SH-SY5Y (cell line): Measurements from ENCODE around the gene E2F3.

Experiments used
- GATA2 ChIP-seq: IDR thresholded peaks from 2 replicates; pipeline ENCODE4 v1.6.1; 2011; ENCODE audit warnings: mild to moderate bottlenecking, low read depth, low read length
- GATA3 ChIP-seq: IDR thresholded peaks from 2 replicates; pipeline ENCODE4 v1.6.1; 2011; ENCODE audit warnings: low read depth, mild to moderate bottlenecking, low read length, moderate library complexity

DNA sequence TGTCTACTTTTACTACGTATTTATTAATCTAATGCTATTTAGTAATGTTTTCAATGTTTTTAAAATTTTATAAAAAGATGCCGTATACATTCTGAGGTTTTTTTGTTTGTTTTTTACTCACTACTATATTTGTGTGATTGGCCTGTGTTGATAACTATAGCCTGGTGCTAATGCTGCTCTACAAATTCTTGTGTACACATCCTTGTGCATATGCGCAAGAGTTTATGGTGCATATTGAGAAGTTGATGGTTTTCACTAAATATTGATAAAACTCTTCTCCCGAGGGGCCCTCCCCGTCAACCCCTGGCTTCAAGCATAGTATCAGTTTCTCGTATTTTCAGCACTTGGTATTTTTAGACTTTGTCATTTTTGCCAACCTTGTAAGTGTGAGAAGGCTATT is 59.9 kb downstream of the E2F3 start:
- TF ChIP-seq GATA2 (no peak), GATA3 (no peak)
